Loucy (cell line): ENCODE results near the gene TAS2R50.

Experiments used
- H2AFZ ChIP-seq: fragments of 200-600 bp; sonication (generic); 2 replicates; pipeline ENCODE4 v1.6.0; 2016; ENCODE audit warnings: antibody characterized with exemption, mild to moderate bottlenecking, low read length, moderate library complexity
- H3F3A ChIP-seq: fragments of 200-600 bp; 2 replicates; pipeline ENCODE4 v1.6.0; 2016; ENCODE audit warnings: antibody characterized with exemption, low read depth, mild to moderate bottlenecking
- H3K27me3 ChIP-seq: fragments of 200-600 bp; sonication (generic); 2 replicates; pipeline ENCODE4 v1.6.1; 2014; ENCODE audit warnings: low read length, mild to moderate bottlenecking; ENCODE audit not compliant: insufficient read depth, poor library complexity, severe bottlenecking
- H3K36me3 ChIP-seq: fragments of 200-600 bp; sonication (generic); 2 replicates; pipeline ENCODE4 v1.6.1; 2016; ENCODE audit warnings: low read length; ENCODE audit not compliant: insufficient read depth
- H3K4me1 ChIP-seq: fragments of 200-600 bp; sonication (generic); 2 replicates; pipeline ENCODE4 v1.5.1; 2014; ENCODE audit warnings: low read length, mild to moderate bottlenecking; ENCODE audit not compliant: insufficient read depth, poor library complexity, severe bottlenecking
- H3K4me2 ChIP-seq: fragments of 200-600 bp; sonication (generic); 2 replicates; pipeline ENCODE4 v1.6.0; 2014; ENCODE audit warnings: antibody characterized with exemption, low read length, low read depth, mild to moderate bottlenecking; ENCODE audit not compliant: poor library complexity, severe bottlenecking
- H3K4me3 ChIP-seq: fragments of 200-600 bp; sonication (generic); 2 replicates; pipeline ENCODE4 v1.5.1; 2014; ENCODE audit warnings: low read length, mild to moderate bottlenecking, mixed read lengths; ENCODE audit not compliant: poor library complexity, severe bottlenecking
- H3K79me2 ChIP-seq: fragments of 200-600 bp; sonication (generic); 2 replicates; pipeline ENCODE4 v1.6.1; 2014; ENCODE audit warnings: low read length; ENCODE audit not compliant: insufficient read depth
- H3K9ac ChIP-seq: fragments of 200-600 bp; sonication (generic); 2 replicates; pipeline ENCODE4 v1.6.0; 2014; ENCODE audit warnings: mild to moderate bottlenecking, low read depth, low read length, moderate library complexity; ENCODE audit not compliant: poor library complexity, severe bottlenecking
- H3K9me2 ChIP-seq: fragments of 200-600 bp; sonication (generic); replicated peaks from 2 replicates; pipeline ENCODE4 v1.6.1; 2016; ENCODE audit warnings: low read depth, low read length, mixed read lengths
- H3K9me3 ChIP-seq: fragments of 200-600 bp; sonication (generic); 2 replicates; pipeline ENCODE4 v1.6.1; 2014; ENCODE audit warnings: mild to moderate bottlenecking, antibody characterized with exemption, low read length, low read depth; ENCODE audit not compliant: insufficient read depth
- H4K20me1 ChIP-seq: fragments of 200-600 bp; sonication (generic); 2 replicates; pipeline ENCODE4 v1.6.0; 2014; ENCODE audit warnings: antibody characterized with exemption, low read length, mild to moderate bottlenecking; ENCODE audit not compliant: insufficient read depth, poor library complexity, severe bottlenecking
- CTCF ChIP-seq: fragments of 200-600 bp; sonication (generic); conservative IDR thresholded peaks from 2 replicates; pipeline ENCODE4 v1.5.1; 2014; ENCODE audit warnings: mild to moderate bottlenecking, antibody characterized with exemption, low read length
- EZH2phosphoT487 ChIP-seq: fragments of 200-600 bp; IDR thresholded peaks from 2 replicates; pipeline ENCODE4 v1.6.1; 2018; ENCODE audit warnings: antibody characterized with exemption, mild to moderate bottlenecking, moderate library complexity, borderline replicate concordance

The TAS2R50 gene

DNA sequence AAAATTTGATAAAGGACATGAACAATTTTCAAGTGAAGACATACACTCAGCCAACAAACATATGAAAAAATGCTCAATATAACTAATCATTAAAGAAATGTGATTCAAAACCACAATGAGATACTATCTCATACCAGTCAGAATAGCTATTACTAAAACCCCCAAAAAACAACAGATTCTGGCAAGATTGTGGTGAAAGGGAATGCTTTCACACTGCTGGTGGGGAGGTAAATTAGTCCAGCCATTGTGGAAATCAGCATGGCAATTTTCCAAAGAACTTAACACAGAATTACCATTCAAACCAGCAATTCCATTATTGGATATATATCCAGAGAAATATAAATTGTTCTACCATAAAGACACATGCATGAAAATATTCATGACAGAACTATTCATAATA lies 29.0 kb downstream of the TAS2R50 start:
- no peaks in the 10 kb centered on the region for H4K20me1 ChIP-seq
- TF ChIP-seq CTCF = no peak
- TF ChIP-seq EZH2phosphoT487 = no peak
- H3K9me2 ChIP-seq = no peaks in the 10 kb centered on the region
- no peaks in the 10 kb centered on the region for H3K9me3 ChIP-seq
- no peaks in the 10 kb centered on the region for H3K4me1 ChIP-seq
- no peaks in the 10 kb centered on the region for H3F3A ChIP-seq
- H3K27me3 ChIP-seq = no peaks in the 10 kb centered on the region
- no peak overlapping the region for H2AFZ ChIP-seq
- H3K9ac ChIP-seq = no peak overlapping the region
- H3K36me3 ChIP-seq = no peaks in the 10 kb centered on the region
- H3K4me3 ChIP-seq = no peak overlapping the region
- no peak overlapping the region for H3K4me2 ChIP-seq
- no peaks in the 10 kb centered on the region for H3K79me2 ChIP-seq

- H3K4me3 ChIP-seq = no peak overlapping the region
- no peak overlapping the region for H3K9ac ChIP-seq
- H3K27me3 ChIP-seq = no peaks in the 10 kb centered on the region
- H2AFZ ChIP-seq = no peak overlapping the region
- no peaks in the 10 kb centered on the region for H4K20me1 ChIP-seq
- no peaks in the 10 kb centered on the region for H3K9me3 ChIP-seq
- H3K9me2 ChIP-seq = no peaks in the 10 kb centered on the region
- H3K79me2 ChIP-seq = no peaks in the 10 kb centered on the region
- no peak for TF ChIP-seq CTCF
- TF ChIP-seq EZH2phosphoT487 = no peak
- H3F3A ChIP-seq = no peaks in the 10 kb centered on the region
- H3K4me2 ChIP-seq = no peak overlapping the region
- H3K36me3 ChIP-seq = no peaks in the 10 kb centered on the region
- no peaks in the 10 kb centered on the region for H3K4me1 ChIP-seq
Observed at GRCh38 chr12:10956085-10956484, 30.6 kb downstream of the TAS2R50 start.

GRCh38 chr12:10952645-10953044 lies 34.1 kb downstream of the TAS2R50 start:
- Histone ChIP-seq H3K79me2 (no peaks in the 10 kb centered on the region), H3K4me2 (no peak overlapping the region), H3K4me1 (no peaks in the 10 kb centered on the region), H3K36me3 (no peaks in the 10 kb centered on the region), H3K9ac (no peak overlapping the region), H2AFZ (no peak overlapping the region), H4K20me1 (no peaks in the 10 kb centered on the region), H3K27me3 (no peaks in the 10 kb centered on the region), H3K9me3 (no peaks in the 10 kb centered on the region), H3K4me3 (no peak overlapping the region), H3K9me2 (no peaks in the 10 kb centered on the region), H3F3A (no peaks in the 10 kb centered on the region)
- no peak for TF ChIP-seq EZH2phosphoT487
- no peak for TF ChIP-seq CTCF
